ENCODE measurements around the gene GUCY1B1. TPM values are rescaled to one million over a fixed set of nuclear protein-coding genes. Genes with fewer than 3 reads are reported as not detected.

Gene GUCY1B1
- total RNA-seq, 1 experiment from 2014 or later: not detected

DNA sequence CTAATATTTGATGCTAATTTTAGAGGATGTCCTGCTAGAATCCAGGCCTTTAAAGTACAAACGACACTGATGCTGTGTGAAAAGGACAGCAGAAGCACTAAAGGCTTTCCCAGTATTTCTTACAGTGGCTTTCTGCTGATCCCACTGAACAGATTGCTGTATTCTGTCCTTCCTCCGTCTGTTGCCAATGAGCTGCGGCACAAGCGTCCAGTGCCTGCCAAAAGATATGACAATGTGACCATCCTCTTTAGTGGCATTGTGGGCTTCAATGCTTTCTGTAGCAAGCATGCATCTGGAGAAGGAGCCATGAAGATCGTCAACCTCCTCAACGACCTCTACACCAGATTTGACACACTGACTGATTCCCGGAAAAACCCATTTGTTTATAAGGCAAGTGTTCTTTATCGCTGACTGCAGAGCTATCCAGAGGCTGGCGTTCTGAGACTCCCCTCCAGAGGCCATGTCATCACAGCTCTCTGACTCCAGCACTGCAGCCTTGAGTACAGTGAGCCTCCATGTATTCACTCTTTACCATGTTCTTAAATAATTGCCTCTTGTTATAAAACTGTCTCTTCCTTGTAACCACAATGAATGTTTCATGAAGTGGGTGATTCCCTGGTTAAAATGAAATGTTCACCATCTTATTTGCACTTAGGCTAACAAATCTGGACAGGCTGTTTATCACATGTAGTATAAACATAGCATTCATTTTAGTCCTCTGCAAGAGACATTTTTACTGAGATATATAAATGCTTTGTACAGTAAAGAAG lies 43.6 kb downstream of the GUCY1B1 start:
- Histone ChIP-seq H3K36me3 (ENCODE audit: control insufficient read depth in 1 of 2, insufficient read depth in 2 of 2, low read length in 2 of 2) (no peaks in the 10 kb centered on the region), H3K4me3 (replicated peaks in 1 of 2; ENCODE audit: low read depth in 1 of 2, low read length in 2 of 2) (no peak overlapping the region), H4K20me1 (ENCODE audit: insufficient read depth) (no peaks in the 10 kb centered on the region), H3K9ac (ENCODE audit: low read length) (no peak overlapping the region), H3K27me3 (ENCODE audit: insufficient read depth, low read length) (no peaks in the 10 kb centered on the region), H2AFZ (ENCODE audit: low read depth, low read length, poor library complexity, severe bottlenecking) (no peak overlapping the region), H3K4me2 (ENCODE audit: low read length) (no peak overlapping the region), H3K9me3 (ENCODE audit: control insufficient read depth in 1 of 2, insufficient read depth in 1 of 2, low read depth in 1 of 2, low read length in 2 of 2) (no peaks in the 10 kb centered on the region), H3K27ac (ENCODE audit: low read depth, low read length) (no peak overlapping the region), H3K79me2 (ENCODE audit: insufficient read depth, low read length) (no peaks in the 10 kb centered on the region), H3K9me2 (ENCODE audit: insufficient read depth) (no peaks in the 10 kb centered on the region), H3K4me1 (ENCODE audit: control insufficient read depth in 1 of 2, insufficient read depth in 2 of 2, low read length in 2 of 2) (no peaks in the 10 kb centered on the region)
- ChIA-PET RAD21 (ENCODE audit: low non-redundant PET in 1 of 2, low total read pairs in 2 of 2, uncharacterized antibody in 2 of 2, unreplicated experiment in 2 of 2) (no interaction called here), POLR2A (no interaction called here), CTCF (no interaction called here)
- no TSS peak for BruUV-seq (replicated peaks)
- ATAC-seq (no peak), DNase-seq (ENCODE audit: low read depth, low spot score) (no peak)
- TF ChIP-seq RAD21 (IDR thresholded peaks at IDR 0.05; ENCODE audit: low read depth): no peak
- TF ChIP-seq, protein P1, sequence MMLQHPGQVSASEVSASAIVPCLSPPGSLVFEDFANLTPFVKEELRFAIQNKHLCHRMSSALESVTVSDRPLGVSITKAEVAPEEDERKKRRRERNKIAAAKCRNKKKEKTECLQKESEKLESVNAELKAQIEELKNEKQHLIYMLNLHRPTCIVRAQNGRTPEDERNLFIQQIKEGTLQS (IDR thresholded peaks at IDR 0.05): no peak
- intact Hi-C loops (cut with micrococcal nuclease): no loop called here

DNA sequence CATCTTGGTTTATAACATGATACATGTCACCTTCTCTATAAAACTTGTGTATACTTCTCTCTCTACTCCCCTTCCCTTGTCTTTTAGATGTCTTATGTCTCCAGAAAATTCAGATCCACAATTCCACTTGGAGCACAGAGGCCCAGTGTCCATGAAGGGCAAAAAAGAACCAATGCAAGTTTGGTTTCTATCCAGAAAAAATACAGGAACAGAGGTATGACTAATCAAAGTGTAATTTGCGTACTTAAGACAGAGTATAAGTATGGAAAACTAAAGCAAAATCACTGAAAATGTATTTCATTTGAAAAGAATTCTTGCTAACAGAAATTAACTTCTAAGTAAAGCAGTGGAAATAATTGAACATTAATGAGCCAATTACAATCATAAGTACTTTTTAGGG lies 46.2 kb downstream of the GUCY1B1 start:
- H3K9ac ChIP-seq (ENCODE audit: low read length): no peak overlapping the region
- RAD21 ChIA-PET (ENCODE audit: low non-redundant PET in 1 of 2, low total read pairs in 2 of 2, uncharacterized antibody in 2 of 2, unreplicated experiment in 2 of 2): no interaction called here
- intact Hi-C loops (cut with micrococcal nuclease): no loop called here
- H3K79me2 ChIP-seq (ENCODE audit: insufficient read depth, low read length): no peaks in the 10 kb centered on the region
- POLR2A ChIA-PET: no interaction called here
- H3K4me1 ChIP-seq (ENCODE audit: control insufficient read depth in 1 of 2, insufficient read depth in 2 of 2, low read length in 2 of 2): no peaks in the 10 kb centered on the region
- no peak overlapping the region for H3K4me3 ChIP-seq (replicated peaks in 1 of 2; ENCODE audit: low read depth in 1 of 2, low read length in 2 of 2)
- ATAC-seq (no peak), DNase-seq (ENCODE audit: low read depth, low spot score) (no peak)
- no TSS peak for BruUV-seq (replicated peaks)
- H3K4me2 ChIP-seq (ENCODE audit: low read length): no peak overlapping the region
- H3K27me3 ChIP-seq (ENCODE audit: insufficient read depth, low read length): no peaks in the 10 kb centered on the region
- H3K9me2 ChIP-seq (ENCODE audit: insufficient read depth): no peaks in the 10 kb centered on the region
- H3K27ac ChIP-seq (ENCODE audit: low read depth, low read length): no peak overlapping the region
- no peaks in the 10 kb centered on the region for H3K36me3 ChIP-seq (ENCODE audit: control insufficient read depth in 1 of 2, insufficient read depth in 2 of 2, low read length in 2 of 2)
- CTCF ChIA-PET: no interaction called here
- no peak overlapping the region for H2AFZ ChIP-seq (ENCODE audit: low read depth, low read length, poor library complexity, severe bottlenecking)
- no peaks in the 10 kb centered on the region for H3K9me3 ChIP-seq (ENCODE audit: control insufficient read depth in 1 of 2, insufficient read depth in 1 of 2, low read depth in 1 of 2, low read length in 2 of 2)
- H4K20me1 ChIP-seq (ENCODE audit: insufficient read depth): no peaks in the 10 kb centered on the region
- TF ChIP-seq, protein P2, sequence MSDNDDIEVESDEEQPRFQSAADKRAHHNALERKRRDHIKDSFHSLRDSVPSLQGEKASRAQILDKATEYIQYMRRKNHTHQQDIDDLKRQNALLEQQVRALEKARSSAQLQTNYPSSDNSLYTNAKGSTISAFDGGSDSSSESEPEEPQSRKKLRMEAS (IDR thresholded peaks at IDR 0.05): no peak
- TF ChIP-seq EZH2phosphoT487 (IDR thresholded peaks at IDR 0.05; ENCODE audit: borderline replicate concordance) (no peak), RAD21 (IDR thresholded peaks at IDR 0.05; ENCODE audit: low read depth) (no peak), CEBPB (IDR thresholded peaks at IDR 0.05; ENCODE audit: low read depth) (no peak), ZFX (IDR thresholded peaks at IDR 0.05) (no peak), CBX3 (IDR thresholded peaks at IDR 0.05; ENCODE audit: low read depth) (no peak), JUND (IDR thresholded peaks at IDR 0.05) (no peak), SIN3A (IDR thresholded peaks at IDR 0.05; ENCODE audit: low read depth) (no peak), ELF1 (IDR thresholded peaks at IDR 0.05; ENCODE audit: borderline replicate concordance, low read depth) (no peak), POLR2AphosphoS5 (IDR thresholded peaks at IDR 0.05; ENCODE audit: low read depth, low read length) (no peak), SRF (IDR thresholded peaks at IDR 0.05; ENCODE audit: low read depth) (no peak), ZNF274 (IDR thresholded peaks at IDR 0.05; ENCODE audit: low read depth, low read length) (no peak), TCF7L2 (IDR thresholded peaks at IDR 0.05; ENCODE audit: borderline replicate concordance, extremely low read depth, insufficient read depth, insufficient read length) (no peak)
- TF ChIP-seq, protein P1 (IDR thresholded peaks at IDR 0.05): no peak
- TF ChIP-seq, protein P3, sequence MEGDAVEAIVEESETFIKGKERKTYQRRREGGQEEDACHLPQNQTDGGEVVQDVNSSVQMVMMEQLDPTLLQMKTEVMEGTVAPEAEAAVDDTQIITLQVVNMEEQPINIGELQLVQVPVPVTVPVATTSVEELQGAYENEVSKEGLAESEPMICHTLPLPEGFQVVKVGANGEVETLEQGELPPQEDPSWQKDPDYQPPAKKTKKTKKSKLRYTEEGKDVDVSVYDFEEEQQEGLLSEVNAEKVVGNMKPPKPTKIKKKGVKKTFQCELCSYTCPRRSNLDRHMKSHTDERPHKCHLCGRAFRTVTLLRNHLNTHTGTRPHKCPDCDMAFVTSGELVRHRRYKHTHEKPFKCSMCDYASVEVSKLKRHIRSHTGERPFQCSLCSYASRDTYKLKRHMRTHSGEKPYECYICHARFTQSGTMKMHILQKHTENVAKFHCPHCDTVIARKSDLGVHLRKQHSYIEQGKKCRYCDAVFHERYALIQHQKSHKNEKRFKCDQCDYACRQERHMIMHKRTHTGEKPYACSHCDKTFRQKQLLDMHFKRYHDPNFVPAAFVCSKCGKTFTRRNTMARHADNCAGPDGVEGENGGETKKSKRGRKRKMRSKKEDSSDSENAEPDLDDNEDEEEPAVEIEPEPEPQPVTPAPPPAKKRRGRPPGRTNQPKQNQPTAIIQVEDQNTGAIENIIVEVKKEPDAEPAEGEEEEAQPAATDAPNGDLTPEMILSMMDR (IDR thresholded peaks at IDR 0.05 in 2 of 3, conservative IDR thresholded peaks at IDR 0.05 in 1 of 3; ENCODE audit: borderline replicate concordance in 1 of 3, insufficient read depth in 1 of 3, low read depth in 2 of 3, low read length in 2 of 3): no peak
- TF ChIP-seq, protein P4, sequence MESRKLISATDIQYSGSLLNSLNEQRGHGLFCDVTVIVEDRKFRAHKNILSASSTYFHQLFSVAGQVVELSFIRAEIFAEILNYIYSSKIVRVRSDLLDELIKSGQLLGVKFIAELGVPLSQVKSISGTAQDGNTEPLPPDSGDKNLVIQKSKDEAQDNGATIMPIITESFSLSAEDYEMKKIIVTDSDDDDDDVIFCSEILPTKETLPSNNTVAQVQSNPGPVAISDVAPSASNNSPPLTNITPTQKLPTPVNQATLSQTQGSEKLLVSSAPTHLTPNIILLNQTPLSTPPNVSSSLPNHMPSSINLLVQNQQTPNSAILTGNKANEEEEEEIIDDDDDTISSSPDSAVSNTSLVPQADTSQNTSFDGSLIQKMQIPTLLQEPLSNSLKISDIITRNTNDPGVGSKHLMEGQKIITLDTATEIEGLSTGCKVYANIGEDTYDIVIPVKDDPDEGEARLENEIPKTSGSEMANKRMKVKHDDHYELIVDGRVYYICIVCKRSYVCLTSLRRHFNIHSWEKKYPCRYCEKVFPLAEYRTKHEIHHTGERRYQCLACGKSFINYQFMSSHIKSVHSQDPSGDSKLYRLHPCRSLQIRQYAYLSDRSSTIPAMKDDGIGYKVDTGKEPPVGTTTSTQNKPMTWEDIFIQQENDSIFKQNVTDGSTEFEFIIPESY (IDR thresholded peaks at IDR 0.05; ENCODE audit: extremely low read depth, insufficient replicate concordance, low read length): no peak

All from HCT116 (cell line).